ENCODE measurements around the gene HK1. TPM values are rescaled to one million over a fixed set of nuclear protein-coding genes. Genes with fewer than 3 reads are reported as not detected.
"Not testable (repeated sequence)": the region's sequence is repeated elsewhere in the genome, so short reads cannot be mapped to it uniquely, and the experiment has no call there.

Gene HK1
- total RNA-seq, 1 donor from 2014 or later, result 88.8 TPM

- peaks cover 45% of the 10 kb centered on the region for H3K4me1 Mint-ChIP-seq
- no peaks in the 10 kb centered on the region for H3K27me3 Mint-ChIP-seq (ENCODE audit: low read depth)
- no peaks in the 10 kb centered on the region for H3K9me3 Mint-ChIP-seq
- no peak for TF ChIP-seq CTCF (conservative IDR thresholded peaks at IDR 0.05)
- H3K27ac Mint-ChIP-seq (ENCODE audit: unreplicated experiment), result peak overlapping the region; percentile 12
- DNase-seq (ENCODE audit: low read depth, low spot score), result no peak
- peak overlapping the region; percentile 97 for H3K4me3 Mint-ChIP-seq
- no peaks in the 10 kb centered on the region for H3K36me3 Mint-ChIP-seq (ENCODE audit: low read depth)
These were observed 41.6 kb downstream of the HK1 start for GRCh38 chr10:69319841-69320316.

DNA sequence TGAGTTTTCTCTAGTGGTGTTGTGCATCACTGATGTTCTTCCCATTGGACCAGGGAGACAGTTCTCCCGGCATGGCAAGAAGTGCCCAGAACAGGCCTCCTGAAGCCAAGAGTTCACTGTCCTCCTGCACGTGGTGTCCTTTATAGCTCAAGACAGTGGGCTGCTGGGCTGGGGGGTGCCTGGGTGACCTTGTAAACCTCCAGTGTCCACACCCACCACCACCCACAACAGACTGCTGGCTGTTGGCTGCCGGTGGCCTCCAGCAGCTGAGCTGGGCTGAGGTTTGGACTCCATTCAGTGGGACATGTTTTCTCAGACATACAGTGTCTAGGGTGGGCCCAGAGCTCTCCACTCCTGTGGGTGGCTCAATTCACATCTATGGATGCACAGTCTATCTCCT is 42.2 kb downstream of the HK1 start:
- no peak for DNase-seq (ENCODE audit: low read depth, low spot score)
- Mint-ChIP-seq H3K36me3 (ENCODE audit: low read depth) (no peaks in the 10 kb centered on the region), H3K27ac (ENCODE audit: unreplicated experiment) (peak overlapping the region; percentile 83), H3K9me3 (no peaks in the 10 kb centered on the region), H3K27me3 (ENCODE audit: low read depth) (no peaks in the 10 kb centered on the region), H3K4me3 (peak overlapping the region; percentile 97), H3K4me1 (peaks cover 45% of the 10 kb centered on the region)
- TF ChIP-seq CTCF (conservative IDR thresholded peaks at IDR 0.05), result no peak

GRCh38 chr10:69321039-69321715 is 42.9 kb downstream of the HK1 start:
- H3K4me1 Mint-ChIP-seq, result peaks cover 50% of the 10 kb centered on the region
- DNase-seq (ENCODE audit: low read depth, low spot score), result no peak
- peak overlapping the region; percentile 83 for H3K27ac Mint-ChIP-seq (ENCODE audit: unreplicated experiment)
- H3K4me3 Mint-ChIP-seq, result peak overlapping the region; percentile 97
- no peaks in the 10 kb centered on the region for H3K27me3 Mint-ChIP-seq (ENCODE audit: low read depth)
- H3K36me3 Mint-ChIP-seq (ENCODE audit: low read depth), result no peaks in the 10 kb centered on the region
- H3K9me3 Mint-ChIP-seq, result no peaks in the 10 kb centered on the region
- no peak for TF ChIP-seq CTCF (conservative IDR thresholded peaks at IDR 0.05)

GRCh38 chr10:69321865-69322264 is 43.6 kb downstream of the HK1 start:
- Mint-ChIP-seq H3K27me3 (ENCODE audit: low read depth) (no peaks in the 10 kb centered on the region), H3K27ac (ENCODE audit: unreplicated experiment) (peak overlapping the region; percentile 2), H3K9me3 (no peaks in the 10 kb centered on the region), H3K4me1 (peaks cover 54% of the 10 kb centered on the region), H3K4me3 (peak overlapping the region; percentile 97), H3K36me3 (ENCODE audit: low read depth) (no peaks in the 10 kb centered on the region)
- TF ChIP-seq CTCF (conservative IDR thresholded peaks at IDR 0.05), result no peak
- no peak for DNase-seq (ENCODE audit: low read depth, low spot score)

GRCh38 chr10:69322346-69322745 is 44.0 kb downstream of the HK1 start:
- not testable (repeated sequence) for H3K27me3 Mint-ChIP-seq (ENCODE audit: low read depth); H3K36me3 Mint-ChIP-seq (ENCODE audit: low read depth); DNase-seq (ENCODE audit: low read depth, low spot score); H3K9me3 Mint-ChIP-seq
- peaks cover 58% of the 10 kb centered on the region for H3K4me1 Mint-ChIP-seq
- H3K27ac Mint-ChIP-seq (ENCODE audit: unreplicated experiment), result peak overlapping the region; percentile 2
- peak overlapping the region; percentile 97 for H3K4me3 Mint-ChIP-seq

DNA sequence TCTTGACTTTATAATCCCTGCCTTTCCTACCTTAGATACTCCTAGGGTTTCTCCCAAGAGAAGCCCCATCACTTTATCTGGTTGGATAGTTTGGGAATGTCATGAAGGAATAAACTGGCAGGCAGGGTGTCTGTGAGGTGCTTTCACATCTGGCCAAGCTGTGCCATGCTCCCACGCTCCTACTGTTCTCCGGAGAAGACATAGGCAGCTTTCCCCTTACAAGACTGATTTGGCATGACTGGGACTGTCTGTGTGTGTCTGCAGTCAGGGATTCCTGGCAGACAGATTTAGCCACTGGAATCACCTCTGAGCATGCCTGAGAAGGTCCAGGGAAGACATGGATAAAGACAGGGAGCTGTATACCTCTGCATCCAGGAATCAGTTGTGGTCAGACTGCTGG is 45.3 kb downstream of the HK1 start:
- Mint-ChIP-seq H3K27me3 (ENCODE audit: low read depth) (no peaks in the 10 kb centered on the region), H3K4me3 (no peak overlapping the region), H3K4me1 (peaks cover 70% of the 10 kb centered on the region), H3K9me3 (no peaks in the 10 kb centered on the region), H3K27ac (ENCODE audit: unreplicated experiment) (no peak overlapping the region), H3K36me3 (ENCODE audit: low read depth) (no peaks in the 10 kb centered on the region)
- no peak for TF ChIP-seq CTCF (conservative IDR thresholded peaks at IDR 0.05)
- DNase-seq (ENCODE audit: low read depth, low spot score), result no peak

Measured in neural crest cell (in vitro differentiated cells).